ENCODE results near the gene PPP1R37.
A peak's percentile ranks its signal among the peaks of the same experiment; 100 is the strongest.

PPP1R37 gene

DNA sequence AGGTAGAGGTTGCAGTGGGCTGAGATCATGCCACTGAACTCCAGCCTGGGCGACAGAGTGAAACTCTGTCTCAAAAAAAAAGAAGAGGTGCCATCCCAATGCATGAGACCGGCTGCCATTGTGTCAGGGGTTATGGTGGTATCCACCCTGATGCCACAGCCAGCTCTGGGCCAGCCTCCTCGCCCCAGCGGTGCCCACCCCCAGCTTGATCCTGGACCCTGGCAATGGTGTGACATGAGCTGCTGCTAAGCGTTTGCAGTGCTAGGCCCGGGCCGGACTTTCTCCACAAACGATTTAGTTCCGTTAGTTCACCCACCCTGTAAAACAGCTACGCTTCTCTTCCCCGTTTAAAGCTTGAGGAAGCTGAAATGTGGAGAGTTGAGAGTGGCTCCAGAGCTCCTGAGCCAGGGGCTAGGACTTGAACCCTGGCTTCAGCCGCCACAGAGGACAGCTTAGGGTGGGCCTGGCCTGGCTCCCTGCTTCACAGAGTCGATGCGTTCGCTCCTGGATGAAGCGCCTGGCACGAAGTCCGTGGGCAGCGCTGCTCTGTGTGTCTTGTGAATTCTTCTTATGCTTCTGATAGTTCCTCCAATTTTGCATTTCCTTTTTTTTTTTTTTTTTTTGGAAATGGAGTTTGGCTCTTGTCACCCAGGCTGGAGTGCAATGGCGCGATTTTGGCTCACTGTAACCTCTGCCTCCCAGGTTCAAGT, 42.4 kb downstream of the PPP1R37 start:
- peak overlapping the region; percentile 74 for H3K27ac ChIP-seq (ENCODE audit: low read depth, low read length, poor library complexity, severe bottlenecking)
- H3K79me2 ChIP-seq (ENCODE audit: insufficient read depth, low read length): no peaks in the 10 kb centered on the region
- no peak overlapping the region; the same call in 1 of the 2 replicates for H3K9ac ChIP-seq (ENCODE audit: low read length)
- H3K36me3 ChIP-seq (ENCODE audit: insufficient read depth, low read length): no peaks in the 10 kb centered on the region
- H2AFZ ChIP-seq (ENCODE audit: low read length): no peak overlapping the region
- TF ChIP-seq, protein P1, sequence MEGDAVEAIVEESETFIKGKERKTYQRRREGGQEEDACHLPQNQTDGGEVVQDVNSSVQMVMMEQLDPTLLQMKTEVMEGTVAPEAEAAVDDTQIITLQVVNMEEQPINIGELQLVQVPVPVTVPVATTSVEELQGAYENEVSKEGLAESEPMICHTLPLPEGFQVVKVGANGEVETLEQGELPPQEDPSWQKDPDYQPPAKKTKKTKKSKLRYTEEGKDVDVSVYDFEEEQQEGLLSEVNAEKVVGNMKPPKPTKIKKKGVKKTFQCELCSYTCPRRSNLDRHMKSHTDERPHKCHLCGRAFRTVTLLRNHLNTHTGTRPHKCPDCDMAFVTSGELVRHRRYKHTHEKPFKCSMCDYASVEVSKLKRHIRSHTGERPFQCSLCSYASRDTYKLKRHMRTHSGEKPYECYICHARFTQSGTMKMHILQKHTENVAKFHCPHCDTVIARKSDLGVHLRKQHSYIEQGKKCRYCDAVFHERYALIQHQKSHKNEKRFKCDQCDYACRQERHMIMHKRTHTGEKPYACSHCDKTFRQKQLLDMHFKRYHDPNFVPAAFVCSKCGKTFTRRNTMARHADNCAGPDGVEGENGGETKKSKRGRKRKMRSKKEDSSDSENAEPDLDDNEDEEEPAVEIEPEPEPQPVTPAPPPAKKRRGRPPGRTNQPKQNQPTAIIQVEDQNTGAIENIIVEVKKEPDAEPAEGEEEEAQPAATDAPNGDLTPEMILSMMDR (IDR thresholded peaks at IDR 0.05; ENCODE audit: low read length): no peak
- no peak overlapping the region; the same call in 1 of the 2 replicates for H3K4me2 ChIP-seq (ENCODE audit: low read length)
- H3F3A ChIP-seq (ENCODE audit: insufficient read depth, low read length): no peaks in the 10 kb centered on the region
- no peak overlapping the region for H3K4me3 ChIP-seq (ENCODE audit: low read depth, low read length, poor library complexity, severe bottlenecking)
- peaks cover 61% of the 10 kb centered on the region for H3K4me1 ChIP-seq (ENCODE audit: insufficient read depth, low read length, severe bottlenecking)
- no peaks in the 10 kb centered on the region for H4K20me1 ChIP-seq (ENCODE audit: insufficient read depth, low read length)
- no peaks in the 10 kb centered on the region for H3K9me2 ChIP-seq (ENCODE audit: low read depth, low read length)
- no peaks in the 10 kb centered on the region for H3K9me3 ChIP-seq (ENCODE audit: low read length)
- H3K27me3 ChIP-seq (ENCODE audit: insufficient read depth, low read length): no peaks in the 10 kb centered on the region

GRCh38 chr19:45136507-45137178, 43.7 kb downstream of the PPP1R37 start:
- Histone ChIP-seq H3K4me2 (ENCODE audit: low read length) (peak overlapping the region; percentile 60), H3K9ac (ENCODE audit: low read length) (peak overlapping the region; percentile 50), H3K4me3 (ENCODE audit: low read depth, low read length, poor library complexity, severe bottlenecking) (peak overlapping the region; percentile 25), H3K9me3 (ENCODE audit: low read length) (no peaks in the 10 kb centered on the region), H3F3A (ENCODE audit: insufficient read depth, low read length) (no peaks in the 10 kb centered on the region), H2AFZ (ENCODE audit: low read length) (no peak overlapping the region), H4K20me1 (ENCODE audit: insufficient read depth, low read length) (no peaks in the 10 kb centered on the region), H3K36me3 (ENCODE audit: insufficient read depth, low read length) (peaks cover 6% of the 10 kb centered on the region; the same call in 1 of the 2 replicates), H3K27ac (ENCODE audit: low read depth, low read length, poor library complexity, severe bottlenecking) (peak overlapping the region; percentile 93), H3K27me3 (ENCODE audit: insufficient read depth, low read length) (no peaks in the 10 kb centered on the region), H3K4me1 (ENCODE audit: insufficient read depth, low read length, severe bottlenecking) (peaks cover 53% of the 10 kb centered on the region), H3K79me2 (ENCODE audit: insufficient read depth, low read length) (no peaks in the 10 kb centered on the region), H3K9me2 (ENCODE audit: low read depth, low read length) (no peaks in the 10 kb centered on the region)
- TF ChIP-seq EZH2 (IDR thresholded peaks at IDR 0.05; ENCODE audit: borderline replicate concordance, low read length): no peak
- TF ChIP-seq, protein P1 (IDR thresholded peaks at IDR 0.05; ENCODE audit: low read length): no peak

DNA sequence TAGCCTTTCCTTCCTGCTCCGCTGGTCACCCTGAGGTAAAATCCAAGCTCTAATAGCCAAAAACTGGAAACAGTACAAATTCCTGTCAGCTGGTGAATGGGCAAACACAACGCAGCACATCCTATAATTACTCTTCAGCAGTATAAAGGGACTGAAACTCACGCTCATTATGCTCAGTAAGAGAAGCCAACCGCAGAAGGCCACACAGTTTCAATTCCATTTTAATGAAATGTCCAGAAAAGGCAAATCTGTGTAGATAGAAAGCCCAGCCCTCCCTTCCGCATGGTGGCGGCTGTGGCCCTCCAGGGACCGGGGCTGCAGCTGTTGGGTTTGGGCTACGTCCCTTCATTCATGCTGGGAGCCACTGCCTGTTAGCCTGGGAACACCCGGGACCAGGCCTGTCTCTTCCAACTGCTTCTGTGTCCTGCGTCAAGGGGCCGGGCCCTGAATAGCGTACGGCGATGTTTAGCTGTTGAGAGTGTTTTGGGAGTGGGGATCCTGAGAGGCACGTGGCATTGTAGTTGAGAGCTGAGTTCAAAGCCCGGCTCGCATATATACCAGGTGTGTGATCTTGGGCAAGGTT, 44.3 kb downstream of the PPP1R37 start:
- H3K36me3 ChIP-seq (ENCODE audit: insufficient read depth, low read length): peaks cover 12% of the 10 kb centered on the region; the same call in 1 of the 2 replicates
- H3K9me2 ChIP-seq (ENCODE audit: low read depth, low read length): no peaks in the 10 kb centered on the region
- peaks cover 53% of the 10 kb centered on the region for H3K4me1 ChIP-seq (ENCODE audit: insufficient read depth, low read length, severe bottlenecking)
- H3K9ac ChIP-seq (ENCODE audit: low read length): peak overlapping the region; percentile 50
- H3K27ac ChIP-seq (ENCODE audit: low read depth, low read length, poor library complexity, severe bottlenecking): peak overlapping the region; percentile 93
- peak overlapping the region; percentile 25 for H3K4me3 ChIP-seq (ENCODE audit: low read depth, low read length, poor library complexity, severe bottlenecking)
- H3K79me2 ChIP-seq (ENCODE audit: insufficient read depth, low read length): no peaks in the 10 kb centered on the region
- no peaks in the 10 kb centered on the region for H3F3A ChIP-seq (ENCODE audit: insufficient read depth, low read length)
- H2AFZ ChIP-seq (ENCODE audit: low read length): no peak overlapping the region
- TF ChIP-seq, protein P1 (IDR thresholded peaks at IDR 0.05; ENCODE audit: low read length): no peak
- no peak for TF ChIP-seq EZH2 (IDR thresholded peaks at IDR 0.05; ENCODE audit: borderline replicate concordance, low read length)
- no peaks in the 10 kb centered on the region for H3K9me3 ChIP-seq (ENCODE audit: low read length)
- peak overlapping the region; percentile 60 for H3K4me2 ChIP-seq (ENCODE audit: low read length)
- H3K27me3 ChIP-seq (ENCODE audit: insufficient read depth, low read length): no peaks in the 10 kb centered on the region
- H4K20me1 ChIP-seq (ENCODE audit: insufficient read depth, low read length): no peaks in the 10 kb centered on the region

All from OCI-LY1 (cell line).